Memory B cell (primary cell): ENCODE data around the gene AP3S1.
"Not testable (repeated sequence)": the region's sequence is repeated elsewhere in the genome, so short reads cannot be mapped to it uniquely, and the experiment has no call there.

Experiments
- ATAC-seq: fragments of 150-1000 bp; cut with Tn5 transposase; 2 replicates; pipeline ENCODE4 v1.10.0; 2021; ENCODE audit warnings: low read depth, mild to moderate bottlenecking, moderate library complexity
- DNase-seq, 2 donors: peaks; one replicate each; pipeline ENCODE4 v3.0.0; 2022; ENCODE audit warnings: low spot score in 2 of 2
- H3K27ac Mint-ChIP-seq: one replicate; pipeline ENCODE4 v1.8.0; 2022; ENCODE audit warnings: mild to moderate bottlenecking, moderate library complexity, mixed read lengths
- H3K27me3 Mint-ChIP-seq: one replicate; pipeline ENCODE4 v1.8.0; 2022; ENCODE audit warnings: mixed read lengths
- H3K36me3 Mint-ChIP-seq: one replicate; pipeline ENCODE4 v1.8.0; 2022; ENCODE audit warnings: mild to moderate bottlenecking, mixed read lengths
- H3K4me1 Mint-ChIP-seq: one replicate; pipeline ENCODE4 v1.8.0; 2022; ENCODE audit warnings: mixed read lengths
- H3K4me3 Mint-ChIP-seq: one replicate; pipeline ENCODE4 v1.8.0; 2022; ENCODE audit warnings: mild to moderate bottlenecking, moderate library complexity, mixed read lengths
- H3K9me3 Mint-ChIP-seq: one replicate; pipeline ENCODE4 v1.8.0; 2022; ENCODE audit warnings: mixed read lengths

The AP3S1 gene

GRCh38 chr5:115869256-115869795, 27.6 kb downstream of the AP3S1 start:
- DNase-seq (no peak), ATAC-seq (no peak)
- H3K27me3 Mint-ChIP-seq, result no peaks in the 10 kb centered on the region
- no peak overlapping the region for H3K4me3 Mint-ChIP-seq
- no peaks in the 10 kb centered on the region for H3K9me3 Mint-ChIP-seq
- peaks cover 23% of the 10 kb centered on the region for H3K36me3 Mint-ChIP-seq
- H3K27ac Mint-ChIP-seq, result no peak overlapping the region
- peaks cover 9% of the 10 kb centered on the region for H3K4me1 Mint-ChIP-seq

GRCh38 chr5:115872447-115872846, 30.7 kb downstream of the AP3S1 start:
- Mint-ChIP-seq H3K36me3 (peaks cover 38% of the 10 kb centered on the region), H3K27me3 (no peaks in the 10 kb centered on the region), H3K27ac (no peak overlapping the region), H3K9me3 (no peaks in the 10 kb centered on the region), H3K4me3 (no peak overlapping the region), H3K4me1 (no peaks in the 10 kb centered on the region)
- no peak for ATAC-seq
- DNase-seq, result no peak

- DNase-seq, result no peak
- Mint-ChIP-seq H3K4me3 (no peak overlapping the region), H3K27ac (no peak overlapping the region), H3K4me1 (no peaks in the 10 kb centered on the region), H3K27me3 (no peaks in the 10 kb centered on the region), H3K9me3 (no peaks in the 10 kb centered on the region), H3K36me3 (peaks cover 45% of the 10 kb centered on the region)
- no peak for ATAC-seq
These were observed 31.7 kb downstream of the AP3S1 start for GRCh38 chr5:115873392-115873791.

- peaks cover 2% of the 10 kb centered on the region for H3K9me3 Mint-ChIP-seq
- no peak overlapping the region for H3K27ac Mint-ChIP-seq
- peaks cover 55% of the 10 kb centered on the region for H3K36me3 Mint-ChIP-seq
- ATAC-seq (no peak), DNase-seq (no peak)
- H3K27me3 Mint-ChIP-seq, result no peaks in the 10 kb centered on the region
- peaks cover 7% of the 10 kb centered on the region for H3K4me1 Mint-ChIP-seq
- no peak overlapping the region for H3K4me3 Mint-ChIP-seq
These were observed 33.7 kb downstream of the AP3S1 start for GRCh38 chr5:115875447-115875846.

GRCh38 chr5:115877342-115877741, 35.6 kb downstream of the AP3S1 start:
- DNase-seq, H3K9me3 Mint-ChIP-seq, H3K27me3 Mint-ChIP-seq, H3K4me3 Mint-ChIP-seq, ATAC-seq, H3K27ac Mint-ChIP-seq, H3K4me1 Mint-ChIP-seq: not testable (repeated sequence)
- H3K36me3 Mint-ChIP-seq, result peaks cover 60% of the 10 kb centered on the region

- H3K27ac Mint-ChIP-seq, result not testable (repeated sequence)
These were observed 40.7 kb downstream of the AP3S1 start for GRCh38 chr5:115882434-115882833.

GRCh38 chr5:115884704-115885103, 43.0 kb downstream of the AP3S1 start:
- ATAC-seq, result no peak
- H3K27ac Mint-ChIP-seq, result no peak overlapping the region
- H3K4me1 Mint-ChIP-seq, result peaks cover 5% of the 10 kb centered on the region
- peaks cover 29% of the 10 kb centered on the region for H3K36me3 Mint-ChIP-seq
- peaks cover 3% of the 10 kb centered on the region for H3K9me3 Mint-ChIP-seq
- DNase-seq, result no peak
- no peak overlapping the region for H3K4me3 Mint-ChIP-seq
- no peaks in the 10 kb centered on the region for H3K27me3 Mint-ChIP-seq

More at GRCh38 chr5:115882434-115882833, 40.7 kb downstream of the AP3S1 start:
- H3K4me1 Mint-ChIP-seq, H3K9me3 Mint-ChIP-seq, H3K4me3 Mint-ChIP-seq, DNase-seq, H3K27me3 Mint-ChIP-seq, ATAC-seq: not testable (repeated sequence)
- H3K36me3 Mint-ChIP-seq, result peaks cover 46% of the 10 kb centered on the region

GRCh38 chr5:115885208-115885607, 43.5 kb downstream of the AP3S1 start:
- ATAC-seq, H3K27ac Mint-ChIP-seq, DNase-seq, H3K27me3 Mint-ChIP-seq, H3K4me1 Mint-ChIP-seq, H3K9me3 Mint-ChIP-seq, H3K4me3 Mint-ChIP-seq: not testable (repeated sequence)
- H3K36me3 Mint-ChIP-seq, result peaks cover 26% of the 10 kb centered on the region

- no peak overlapping the region for H3K4me3 Mint-ChIP-seq
- no peaks in the 10 kb centered on the region for H3K4me1 Mint-ChIP-seq
- no peaks in the 10 kb centered on the region for H3K9me3 Mint-ChIP-seq
- H3K36me3 Mint-ChIP-seq, result peaks cover 15% of the 10 kb centered on the region
- H3K27me3 Mint-ChIP-seq, result no peaks in the 10 kb centered on the region
- no peak for ATAC-seq
- H3K27ac Mint-ChIP-seq, result no peak overlapping the region
- no peak for DNase-seq
These were observed 46.3 kb downstream of the AP3S1 start for GRCh38 chr5:115888027-115888426.

GRCh38 chr5:115892021-115892420, 50.3 kb downstream of the AP3S1 start:
- Mint-ChIP-seq H3K36me3 (peaks cover 14% of the 10 kb centered on the region), H3K4me1 (no peaks in the 10 kb centered on the region), H3K27ac (no peak overlapping the region), H3K9me3 (no peaks in the 10 kb centered on the region), H3K4me3 (no peak overlapping the region), H3K27me3 (no peaks in the 10 kb centered on the region)
- ATAC-seq (no peak), DNase-seq (no peak)

- Mint-ChIP-seq H3K4me3 (no peak overlapping the region), H3K27me3 (no peaks in the 10 kb centered on the region), H3K4me1 (no peaks in the 10 kb centered on the region), H3K9me3 (no peaks in the 10 kb centered on the region), H3K27ac (no peak overlapping the region), H3K36me3 (peaks cover 26% of the 10 kb centered on the region)
- ATAC-seq (no peak), DNase-seq (no peak)
These were observed 52.6 kb downstream of the AP3S1 start for GRCh38 chr5:115894342-115894741.

- no peak overlapping the region for H3K27ac Mint-ChIP-seq
- ATAC-seq (no peak), DNase-seq (no peak)
- H3K9me3 Mint-ChIP-seq, result no peaks in the 10 kb centered on the region
- no peaks in the 10 kb centered on the region for H3K27me3 Mint-ChIP-seq
- no peak overlapping the region for H3K4me3 Mint-ChIP-seq
- H3K36me3 Mint-ChIP-seq, result peaks cover 28% of the 10 kb centered on the region
- no peaks in the 10 kb centered on the region for H3K4me1 Mint-ChIP-seq
These were observed 54.1 kb downstream of the AP3S1 start for GRCh38 chr5:115895821-115896220.

- no peak for ATAC-seq
- H3K4me1 Mint-ChIP-seq, result no peaks in the 10 kb centered on the region
- no peaks in the 10 kb centered on the region for H3K9me3 Mint-ChIP-seq
- H3K27me3 Mint-ChIP-seq, result no peaks in the 10 kb centered on the region
- DNase-seq, result no peak
- no peak overlapping the region for H3K27ac Mint-ChIP-seq
- H3K36me3 Mint-ChIP-seq, result peaks cover 21% of the 10 kb centered on the region
- H3K4me3 Mint-ChIP-seq, result no peak overlapping the region
These were observed 56.9 kb downstream of the AP3S1 start for GRCh38 chr5:115898656-115899055.

GRCh38 chr5:115907177-115907576, 65.4 kb downstream of the AP3S1 start:
- no peak overlapping the region for H3K27ac Mint-ChIP-seq
- H3K4me1 Mint-ChIP-seq, result peaks cover 3% of the 10 kb centered on the region
- H3K36me3 Mint-ChIP-seq, result peaks cover 1% of the 10 kb centered on the region
- no peaks in the 10 kb centered on the region for H3K27me3 Mint-ChIP-seq
- H3K4me3 Mint-ChIP-seq, result no peak overlapping the region
- no peaks in the 10 kb centered on the region for H3K9me3 Mint-ChIP-seq
- DNase-seq, result no peak
- no peak for ATAC-seq

GRCh38 chr5:115913623-115914400, 72.1 kb downstream of the AP3S1 start:
- not testable (repeated sequence) for H3K4me3 Mint-ChIP-seq, H3K4me1 Mint-ChIP-seq, H3K9me3 Mint-ChIP-seq, DNase-seq, H3K27me3 Mint-ChIP-seq, H3K27ac Mint-ChIP-seq, ATAC-seq
- peaks cover 10% of the 10 kb centered on the region for H3K36me3 Mint-ChIP-seq
